Heart right ventricle (tissue), 16 donors: Measurements from ENCODE around the gene FUT9. TPM values are rescaled to one million over a fixed set of nuclear protein-coding genes. Genes with fewer than 3 reads are reported as not detected.

Experiments
- ATAC-seq, 8 donors: fragments of 200-7000 bp; cut with Tn5 transposase; one replicate each; pipeline ENCODE4 v1.9.1; 2020; ENCODE audit warnings: mild to moderate bottlenecking in 8 of 8, moderate library complexity in 8 of 8, moderate number of reproducible peaks in 1 of 8
- DNase-seq, 2 donors: peaks; one replicate each; pipeline ENCODE4 v3.0.0-alpha.2; 2020
- H3K27ac ChIP-seq, 10 donors: fragments of 200-600 bp; sonication (generic) in 2 of 10; one replicate each; pipeline versions ENCODE4 v1.5.0 to v1.8.0; 2020 to 2022; ENCODE audit warnings: mild to moderate bottlenecking in 3 of 10
- H3K27me3 ChIP-seq, 7 donors: fragments of 200-600 bp; one replicate each; pipeline ENCODE4 v1.8.0; 2021 to 2022; ENCODE audit warnings: mild to moderate bottlenecking in 2 of 7
- H3K36me3 ChIP-seq, 9 donors: fragments of 200-600 bp; sonication (generic) in 1 of 9; one replicate each; pipeline versions ENCODE4 v1.5.0 to v1.8.0; 2020 to 2022; ENCODE audit warnings: mild to moderate bottlenecking in 2 of 9
- H3K4me1 ChIP-seq, 9 donors: fragments of 200-600 bp; sonication (generic) in 1 of 9; one replicate each; pipeline versions ENCODE4 v1.5.0 to v1.8.0; 2020 to 2022; ENCODE audit warnings: mild to moderate bottlenecking in 4 of 9
- H3K4me3 ChIP-seq, 10 donors: fragments of 200-600 bp; sonication (generic) in 2 of 10; one replicate each; pipeline versions ENCODE4 v1.5.0 to v1.8.0; 2020 to 2022; ENCODE audit warnings: mild to moderate bottlenecking in 7 of 10, moderate library complexity in 2 of 10
- H3K9me3 ChIP-seq, 11 donors: fragments of 200-600 bp in 10 of 11; sonication (generic) in 2 of 11; one replicate each; pipeline versions ENCODE4 v1.5.0 to v1.8.0; 2013 to 2022; ENCODE audit warnings: mild to moderate bottlenecking in 2 of 11, control low read depth in 1 of 11, moderate library complexity in 1 of 11
- CTCF ChIP-seq, 9 donors: fragments of 200-600 bp; sonication (generic) in 2 of 9; IDR thresholded peaks; one replicate each; pipeline versions ENCODE4 v1.5.0 to v1.8.0; 2021 to 2022; ENCODE audit warnings: antibody characterized with exemption in 9 of 9, mild to moderate bottlenecking in 5 of 9, moderate library complexity in 1 of 9
- WGBS, 2 donors: extraction: QIAGEN DNeasy Blood & Tissue Kit; methylation state at CpG; one replicate each; pipeline ENCODE4 v1.1.7; 2013; ENCODE audit warnings: inconsistent platforms in 1 of 2; 5-methylcytosine and 5-hydroxymethylcytosine counted together
- intact Hi-C, 10 donors: fragments of 100-400 bp; cut with DNase I; formaldehyde crosslinking; loops; one replicate each; pipeline versions ENCODE4 v1.11.1 to v1.14.2; 2022
- polyA plus RNA-seq, 2 donors: library from polyadenylated mRNA; stranded (reverse); fragments of 200-250 nt; gene quantifications; one replicate each; pipeline ENCODE4 v1.2.3, GENCODE V29; 2013
- total RNA-seq, 10 donors: library from RNA; stranded (reverse); fragmentation: NEBNext Ultra II Directional in 3 of 10; extraction: Animal tissue kit (Norgen Biotek cat#: 25700) in 3 of 10; gene quantifications; one replicate each; pipeline versions ENCODE4 v1.2.1 to v1.2.4, GENCODE V29; 2021 to 2023
- donor health status: Arrhythmogenic right ventricular cardiomyopathy.
- donor health status: ischemic (EF 13 %, LVEDD 7.1; RV severe dilation, severe dysfunction).
- donor health status: healthy with polysubstance abuse.
- donor health status: DM: no; HTN: yes; CAD: no.
- donor health status: DM: no; HTN: no; CAD: no.
- donor health status: ischemic (EF 25% LVEDD 6.9; RV normal size, moderate dysfunction).
- donor health status: ischemic (EF 25% LVEDD 5.7; RV mildly dilated, moderate dysfunction).
- donor health status: healthy.
- donor health status: DM: yes; HTN: yes; CAD: no.
- donor health status: Ischemic cardiomyopathy.
- donor health status: ischemic (EF 35%, LVEDD 5.7; RV mildly dilated, moderate dysfunction).
- donor health status: nonischemic (EF 11% LVEDD 7.7; RV severe dilation, severe dysfunction).
- donor health status: DM: yes; HTN: yes; CAD: no.
- donor health status: PGD.
- donor health status: ischemic (EF 29% LVEDD 5.4; RV normal size, mild dysfunction).
- donor health status: nonischemic (EF 23%, LVEDD 6.1; RV moderate dilation, normal function).

The FUT9 gene
- total and polyA plus RNA-seq, 12 donors: not detected

- Histone ChIP-seq H3K4me3 (no peak overlapping the region), H3K27me3 (no peaks in the 10 kb centered on the region), H3K36me3 (no peaks in the 10 kb centered on the region), H3K4me1 (no peaks in the 10 kb centered on the region), H3K27ac (no peak overlapping the region), H3K9me3 (no peaks in the 10 kb centered on the region)
- no peak for DNase-seq
- no peak for TF ChIP-seq CTCF (IDR thresholded peaks at IDR 0.05)
- intact Hi-C loops: no loop called here
- ATAC-seq: no peak
Measured at GRCh38 chr6:96153775-96154174, 138.0 kb downstream of the FUT9 start.

GRCh38 chr6:96156425-96156824 is 140.7 kb downstream of the FUT9 start:
- intact Hi-C loops: no loop called here
- no peak for ATAC-seq
- H3K27ac ChIP-seq: no peak overlapping the region
- H3K4me1 ChIP-seq: no peaks in the 10 kb centered on the region
- no peaks in the 10 kb centered on the region for H3K27me3 ChIP-seq
- no peak overlapping the region for H3K4me3 ChIP-seq
- 68 to 69% methylated on average over 4 of the region's 4 CpGs for WGBS, 2 donors
- no peaks in the 10 kb centered on the region for H3K36me3 ChIP-seq
- no peak for TF ChIP-seq CTCF (IDR thresholded peaks at IDR 0.05)
- no peak for DNase-seq
- no peaks in the 10 kb centered on the region for H3K9me3 ChIP-seq

- H3K27me3 ChIP-seq: no peaks in the 10 kb centered on the region
Measured at GRCh38 chr6:96157018-96157565, 141.3 kb downstream of the FUT9 start.

GRCh38 chr6:96162711-96163120 is 146.9 kb downstream of the FUT9 start:
- WGBS, 2 donors: 11 to 14% methylated on average over 2 of the region's 2 CpGs
- Histone ChIP-seq H3K27ac (no peak overlapping the region), H3K27me3 (no peaks in the 10 kb centered on the region), H3K9me3 (no peaks in the 10 kb centered on the region), H3K4me3 (no peak overlapping the region), H3K4me1 (no peaks in the 10 kb centered on the region), H3K36me3 (no peaks in the 10 kb centered on the region)
- intact Hi-C loops: no loop called here
- no peak for TF ChIP-seq CTCF (IDR thresholded peaks at IDR 0.05)
- DNase-seq: no peak
- ATAC-seq: no peak

More at GRCh38 chr6:96157018-96157565, 141.3 kb downstream of the FUT9 start:
- no peak for TF ChIP-seq CTCF (IDR thresholded peaks at IDR 0.05)
- intact Hi-C loops: no loop called here
- Histone ChIP-seq H3K9me3 (no peaks in the 10 kb centered on the region), H3K4me1 (no peaks in the 10 kb centered on the region), H3K27ac (no peak overlapping the region), H3K36me3 (no peaks in the 10 kb centered on the region), H3K4me3 (peak overlapping the region in 1 of 10 donors; percentile 6)
- no peak for DNase-seq
- ATAC-seq: no peak
- 50 to 59% methylated on average over 3 of the region's 3 CpGs for whole genome bisulfite sequencing, 2 donors
